ENCODE measurements around the gene TBC1D26.

DNA sequence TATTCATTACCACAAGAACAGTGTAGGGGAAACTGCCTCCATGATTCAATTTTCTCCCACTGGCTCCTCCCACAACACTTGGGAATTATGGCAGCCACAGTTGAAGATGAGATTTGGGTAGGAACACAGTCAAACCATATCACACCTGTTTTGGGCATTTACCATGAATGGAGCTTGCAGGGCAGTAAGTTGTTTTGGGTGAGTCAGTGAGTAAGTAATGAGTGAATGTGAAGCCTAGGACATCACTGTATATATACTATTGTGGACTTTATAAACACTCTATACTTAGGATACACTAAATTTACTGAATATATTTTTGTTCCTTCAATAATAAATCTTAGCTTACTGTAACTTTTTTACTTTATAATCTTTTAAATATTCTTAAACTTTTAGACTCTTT, 48.1 kb downstream of the TBC1D26 start:
- TF ChIP-seq, protein P1, sequence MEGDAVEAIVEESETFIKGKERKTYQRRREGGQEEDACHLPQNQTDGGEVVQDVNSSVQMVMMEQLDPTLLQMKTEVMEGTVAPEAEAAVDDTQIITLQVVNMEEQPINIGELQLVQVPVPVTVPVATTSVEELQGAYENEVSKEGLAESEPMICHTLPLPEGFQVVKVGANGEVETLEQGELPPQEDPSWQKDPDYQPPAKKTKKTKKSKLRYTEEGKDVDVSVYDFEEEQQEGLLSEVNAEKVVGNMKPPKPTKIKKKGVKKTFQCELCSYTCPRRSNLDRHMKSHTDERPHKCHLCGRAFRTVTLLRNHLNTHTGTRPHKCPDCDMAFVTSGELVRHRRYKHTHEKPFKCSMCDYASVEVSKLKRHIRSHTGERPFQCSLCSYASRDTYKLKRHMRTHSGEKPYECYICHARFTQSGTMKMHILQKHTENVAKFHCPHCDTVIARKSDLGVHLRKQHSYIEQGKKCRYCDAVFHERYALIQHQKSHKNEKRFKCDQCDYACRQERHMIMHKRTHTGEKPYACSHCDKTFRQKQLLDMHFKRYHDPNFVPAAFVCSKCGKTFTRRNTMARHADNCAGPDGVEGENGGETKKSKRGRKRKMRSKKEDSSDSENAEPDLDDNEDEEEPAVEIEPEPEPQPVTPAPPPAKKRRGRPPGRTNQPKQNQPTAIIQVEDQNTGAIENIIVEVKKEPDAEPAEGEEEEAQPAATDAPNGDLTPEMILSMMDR (conservative IDR thresholded peaks at IDR 0.05 in 1 of 2, IDR thresholded peaks at IDR 0.05 in 1 of 2; ENCODE audit: low read depth in 1 of 2, low read length in 2 of 2), result no peak
- no peak for TF ChIP-seq EZH2 (IDR thresholded peaks at IDR 0.05; ENCODE audit: low read length, missing control alignments)

All from fibroblast of lung (primary cell).